H9 (cell line): ENCODE measurements around the gene METTL22. TPM values are rescaled to one million over a fixed set of nuclear protein-coding genes. Genes with fewer than 3 reads are reported as not detected.

Experiments used
- DNase-seq: peaks from one replicate; pipeline ENCODE4 v3.0.0-alpha.2; 2017
- H2AFZ ChIP-seq: one replicate; pipeline ENCODE4 v1.6.1; 2013; ENCODE audit warnings: mild to moderate bottlenecking, low read length, control low read depth, moderate library complexity
- H2AK5ac ChIP-seq: 2 replicates; pipeline ENCODE4 v1.6.1; 2013; ENCODE audit warnings: low read length, control low read depth, mixed read lengths; ENCODE audit not compliant: insufficient read length
- H2BK120ac ChIP-seq: one replicate; pipeline ENCODE4 v1.6.1; 2013; ENCODE audit warnings: low read depth, mild to moderate bottlenecking, low read length, control low read depth, inconsistent platforms; ENCODE audit not compliant: poor library complexity, severe bottlenecking
- H2BK12ac ChIP-seq: 2 replicates; pipeline ENCODE4 v1.6.1; 2013; ENCODE audit warnings: low read length, control low read depth, mixed read lengths, low read depth; ENCODE audit not compliant: insufficient read length
- H2BK15ac ChIP-seq: 2 replicates; pipeline ENCODE4 v1.6.1; 2013; ENCODE audit warnings: low read depth, low read length, control low read depth
- H2BK20ac ChIP-seq: one replicate; pipeline ENCODE4 v1.6.1; 2013; ENCODE audit warnings: low read depth, mild to moderate bottlenecking, low read length, control low read depth, inconsistent platforms; ENCODE audit not compliant: poor library complexity, severe bottlenecking
- H2BK5ac ChIP-seq: 2 replicates; pipeline ENCODE4 v1.6.1; 2013; ENCODE audit warnings: low read length, control low read depth, mixed read lengths; ENCODE audit not compliant: insufficient read length
- H3K14ac ChIP-seq: 2 replicates; pipeline ENCODE4 v1.6.1; 2013; ENCODE audit warnings: low read length, control low read depth; ENCODE audit not compliant: insufficient read depth
- H3K18ac ChIP-seq: 2 replicates; pipeline ENCODE4 v1.6.1; 2013; ENCODE audit warnings: low read depth, mild to moderate bottlenecking, mixed read lengths, low read length, control low read depth; ENCODE audit not compliant: insufficient read length
- H3K23ac ChIP-seq: 2 replicates; pipeline ENCODE4 v1.6.1; 2013; ENCODE audit warnings: low read length, control low read depth, mixed read lengths, low read depth; ENCODE audit not compliant: insufficient read length
- H3K23me2 ChIP-seq: 2 replicates; pipeline ENCODE4 v1.6.1; 2013; ENCODE audit warnings: low read depth, mild to moderate bottlenecking, mixed read lengths, low read length, control low read depth; ENCODE audit not compliant: insufficient read length, poor library complexity, severe bottlenecking
- H3K27ac ChIP-seq: 2 replicates; pipeline ENCODE4 v1.5.1; 2013; ENCODE audit warnings: low read length, control low read depth, mixed read lengths, low read depth; ENCODE audit not compliant: insufficient read length
- H3K27me3 ChIP-seq: 2 replicates; pipeline ENCODE4 v1.6.1; 2013; ENCODE audit warnings: low read length, control low read depth, inconsistent platforms; ENCODE audit not compliant: insufficient read depth
- H3K4ac ChIP-seq: 2 replicates; pipeline ENCODE4 v1.6.1; 2013; ENCODE audit warnings: low read depth, mild to moderate bottlenecking, control low read depth, inconsistent platforms, low read length, moderate library complexity
- H3K4me1 ChIP-seq: 2 replicates; pipeline ENCODE4 v1.6.1; 2013; ENCODE audit warnings: low read length, control low read depth, inconsistent platforms; ENCODE audit not compliant: insufficient read depth
- H3K4me2 ChIP-seq: 2 replicates; pipeline ENCODE4 v1.6.1; 2013; ENCODE audit warnings: low read length, control low read depth, mixed read lengths; ENCODE audit not compliant: insufficient read length, insufficient read depth
- H3K56ac ChIP-seq: 2 replicates; pipeline ENCODE4 v1.6.1; 2013; ENCODE audit warnings: low read depth, mild to moderate bottlenecking, mixed read lengths, low read length, control low read depth; ENCODE audit not compliant: insufficient read length
- H3K79me1 ChIP-seq: 2 replicates; pipeline ENCODE4 v1.6.1; 2013; ENCODE audit warnings: low read depth, mild to moderate bottlenecking, moderate library complexity, low read length, control low read depth, inconsistent platforms; ENCODE audit not compliant: insufficient read depth, poor library complexity, severe bottlenecking
- H3K79me2 ChIP-seq: 2 replicates; pipeline ENCODE4 v1.6.1; 2013; ENCODE audit warnings: low read length, control low read depth, inconsistent platforms; ENCODE audit not compliant: insufficient read depth
- H3K9ac ChIP-seq: 2 replicates; pipeline ENCODE4 v1.6.1; 2013; ENCODE audit warnings: low read length, control low read depth, mixed read lengths; ENCODE audit not compliant: insufficient read length; ENCODE audit errors: extremely low read depth
- H3K9me3 ChIP-seq: one replicate; pipeline ENCODE4 v1.6.1; 2013; ENCODE audit warnings: low read depth, low read length, inconsistent platforms; ENCODE audit not compliant: control insufficient read depth
- H3T11ph ChIP-seq: one replicate; pipeline ENCODE4 v1.6.1; 2013; ENCODE audit warnings: mild to moderate bottlenecking, low read length, control low read depth, inconsistent platforms
- H4K20me1 ChIP-seq: one replicate; pipeline ENCODE4 v1.6.1; 2013; ENCODE audit not compliant: control insufficient read depth, insufficient read length, insufficient read depth
- H4K5ac ChIP-seq: 2 replicates; pipeline ENCODE4 v1.6.1; 2013; ENCODE audit warnings: low read depth, mild to moderate bottlenecking, mixed read lengths, low read length, control low read depth; ENCODE audit not compliant: insufficient read length
- H4K8ac ChIP-seq: replicated peaks from 2 replicates; pipeline ENCODE4 v1.6.1; 2013; ENCODE audit warnings: low read length, control low read depth, mixed read lengths, low read depth; ENCODE audit not compliant: insufficient read length
- H4K91ac ChIP-seq: 2 replicates; pipeline ENCODE4 v1.6.1; 2013; ENCODE audit warnings: low read depth, mild to moderate bottlenecking, moderate library complexity, mixed read lengths, low read length, control low read depth; ENCODE audit not compliant: insufficient read length
- H3K27ac Mint-ChIP-seq, 3 experiments: 2 replicates in 2 of 3; 3 replicates in 1 of 3; pipeline ENCODE4 v1.8.0; 2020 to 2021; ENCODE audit warnings: mixed read lengths in 3 of 3, mild to moderate bottlenecking in 1 of 3, moderate library complexity in 1 of 3
- H3K27me3 Mint-ChIP-seq: 2 replicates; pipeline ENCODE4 v1.8.0; 2021; ENCODE audit warnings: low read depth, mild to moderate bottlenecking, moderate library complexity, mixed read lengths
- H3K36me3 Mint-ChIP-seq, 3 experiments: 2 replicates in 2 of 3; 3 replicates in 1 of 3; pipeline ENCODE4 v1.8.0; 2020 to 2021; ENCODE audit warnings: low read depth in 3 of 3, mixed read lengths in 3 of 3; ENCODE audit not compliant: insufficient read depth in 1 of 3
- H3K4me1 Mint-ChIP-seq, 2 experiments: 2 replicates each; pipeline ENCODE4 v1.8.0; 2020; ENCODE audit warnings: mixed read lengths in 2 of 2
- H3K4me3 Mint-ChIP-seq, 2 experiments: 2 replicates in 1 of 2; 3 replicates in 1 of 2; pipeline ENCODE4 v1.8.0; 2020 to 2021; ENCODE audit warnings: mild to moderate bottlenecking in 2 of 2, mixed read lengths in 2 of 2, moderate library complexity in 1 of 2
- H3K9me3 Mint-ChIP-seq, 2 experiments: 2 replicates in 1 of 2; 3 replicates in 1 of 2; pipeline ENCODE4 v1.8.0; 2020; ENCODE audit warnings: mild to moderate bottlenecking in 2 of 2, mixed read lengths in 2 of 2, moderate library complexity in 1 of 2
- WGBS: extraction: QIAGEN DNeasy Blood & Tissue Kit; methylation state at CpG from one replicate; pipeline ENCODE4 v1.1.7; 2013; ENCODE audit warnings: missing lambda C conversion rate, low lambda C conversion rate, mixed read lengths; ENCODE audit not compliant: insufficient read length; ENCODE audit errors: extremely low coverage; 5-methylcytosine and 5-hydroxymethylcytosine counted together
- total RNA-seq: library from RNA; stranded (reverse); gene quantifications from 2 replicates; pipeline ENCODE4 v1.2.1, GENCODE V29; 2021
- TF ChIP-seq, protein P1 (sequence below): fragments of 200-600 bp; sonication (generic); conservative IDR thresholded peaks from 3 replicates; pipeline ENCODE4 v1.8.0; 2021; ENCODE audit warnings: antibody characterized with exemption, mild to moderate bottlenecking

METTL22 gene
- total RNA-seq, 1 experiment from 2014 or later, result 51.9 TPM

DNA sequence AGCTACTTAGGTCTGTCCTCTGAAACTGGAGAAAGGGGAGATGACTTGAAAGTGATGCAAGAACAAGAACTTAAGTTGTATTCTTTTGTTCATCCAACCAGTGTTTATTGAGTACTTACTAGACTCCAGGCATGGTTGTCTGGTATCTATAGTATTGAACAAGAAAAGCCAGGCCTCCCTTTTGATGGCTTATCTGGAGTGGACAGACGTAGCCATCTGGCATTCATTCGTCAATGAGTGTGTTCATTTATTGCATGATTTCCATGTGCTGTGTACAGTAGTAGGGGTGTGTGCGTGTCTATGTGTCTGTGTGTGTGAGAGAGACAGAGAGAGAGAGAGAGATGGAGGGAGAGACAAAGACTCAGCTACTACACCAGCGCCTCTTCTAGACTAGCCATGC lies 62.1 kb downstream of the METTL22 start:
- Histone ChIP-seq H3K9me3 (no peaks in the 10 kb centered on the region), H3K18ac (no peak overlapping the region), H3K4me1 (no peaks in the 10 kb centered on the region; the same call in 1 of the 2 replicates), H3K27me3 (no peaks in the 10 kb centered on the region), H3K23ac (no peak overlapping the region), H4K91ac (no peak overlapping the region), H3K9ac (no peak overlapping the region), H2BK5ac (no peak overlapping the region), H2BK12ac (no peak overlapping the region), H3K23me2 (no peaks in the 10 kb centered on the region), H2BK15ac (no peak overlapping the region), H3T11ph (no peak overlapping the region), H3K79me2 (no peaks in the 10 kb centered on the region), H2AK5ac (no peak overlapping the region), H2BK20ac (no peak overlapping the region), H3K4me2 (no peak overlapping the region), H4K20me1 (no peaks in the 10 kb centered on the region), H3K14ac (no peak overlapping the region), H2AFZ (no peak overlapping the region), H4K5ac (no peak overlapping the region), H3K79me1 (no peaks in the 10 kb centered on the region), H2BK120ac (no peak overlapping the region), H4K8ac (no peak overlapping the region), H3K56ac (no peak overlapping the region), H3K4ac (no peak overlapping the region), H3K27ac (no peak overlapping the region)
- WGBS, result no CpG with 5 or more reads among the region's 4 CpGs
- Mint-ChIP-seq H3K27me3 (no peaks in the 10 kb centered on the region), H3K27ac (no peak overlapping the region), H3K4me1 (peaks cover 15 to 18% of the 10 kb centered on the region in 2 experiments), H3K4me3 (no peak overlapping the region), H3K9me3 (peaks cover 4 to 7% of the 10 kb centered on the region in 2 experiments), H3K36me3 (peaks cover 0 to 8% (median 2%) of the 10 kb centered on the region in 3 experiments; a peak in 4 of 7 replicates)
- no peak for DNase-seq
- TF ChIP-seq, protein P1, sequence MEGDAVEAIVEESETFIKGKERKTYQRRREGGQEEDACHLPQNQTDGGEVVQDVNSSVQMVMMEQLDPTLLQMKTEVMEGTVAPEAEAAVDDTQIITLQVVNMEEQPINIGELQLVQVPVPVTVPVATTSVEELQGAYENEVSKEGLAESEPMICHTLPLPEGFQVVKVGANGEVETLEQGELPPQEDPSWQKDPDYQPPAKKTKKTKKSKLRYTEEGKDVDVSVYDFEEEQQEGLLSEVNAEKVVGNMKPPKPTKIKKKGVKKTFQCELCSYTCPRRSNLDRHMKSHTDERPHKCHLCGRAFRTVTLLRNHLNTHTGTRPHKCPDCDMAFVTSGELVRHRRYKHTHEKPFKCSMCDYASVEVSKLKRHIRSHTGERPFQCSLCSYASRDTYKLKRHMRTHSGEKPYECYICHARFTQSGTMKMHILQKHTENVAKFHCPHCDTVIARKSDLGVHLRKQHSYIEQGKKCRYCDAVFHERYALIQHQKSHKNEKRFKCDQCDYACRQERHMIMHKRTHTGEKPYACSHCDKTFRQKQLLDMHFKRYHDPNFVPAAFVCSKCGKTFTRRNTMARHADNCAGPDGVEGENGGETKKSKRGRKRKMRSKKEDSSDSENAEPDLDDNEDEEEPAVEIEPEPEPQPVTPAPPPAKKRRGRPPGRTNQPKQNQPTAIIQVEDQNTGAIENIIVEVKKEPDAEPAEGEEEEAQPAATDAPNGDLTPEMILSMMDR, result no peak
